ENCODE data around the gene TXNL4A.

The TXNL4A gene

GRCh38 chr18:79963658-79964329 lies 24.6 kb downstream of the TXNL4A start:
- DNase-seq = no peak

GRCh38 chr18:79962835-79963657 lies 25.3 kb downstream of the TXNL4A start:
- no peak for DNase-seq

- DNase-seq = no peak
Measured at GRCh38 chr18:79962311-79962710, 26.1 kb downstream of the TXNL4A start.

GRCh38 chr18:79961527-79962291 lies 26.7 kb downstream of the TXNL4A start:
- no peak for DNase-seq

- DNase-seq = no peak
Measured at GRCh38 chr18:79960921-79961526, 27.3 kb downstream of the TXNL4A start.

GRCh38 chr18:79960161-79960801 lies 28.1 kb downstream of the TXNL4A start:
- DNase-seq = peak; percentile 58

GRCh38 chr18:79958981-79959380 lies 29.4 kb downstream of the TXNL4A start:
- DNase-seq = no peak

- no peak for DNase-seq
Measured at GRCh38 chr18:79956276-79956675, 32.1 kb downstream of the TXNL4A start.

- no peak for DNase-seq
Measured at GRCh38 chr18:79955302-79956075, 32.9 kb downstream of the TXNL4A start.

GRCh38 chr18:79954791-79955190 lies 33.6 kb downstream of the TXNL4A start:
- DNase-seq = no peak

- DNase-seq = peak; percentile 61
Measured at GRCh38 chr18:79953971-79954651, 34.3 kb downstream of the TXNL4A start.

GRCh38 chr18:79952996-79953559 lies 35.3 kb downstream of the TXNL4A start:
- DNase-seq = no peak

- DNase-seq = no peak
Measured at GRCh38 chr18:79952456-79952995, 35.8 kb downstream of the TXNL4A start.

- DNase-seq = peak; percentile 40
Measured at GRCh38 chr18:79951545-79952455, 36.6 kb downstream of the TXNL4A start, which contains the start of gene SLC66A2. SLC66A2 (minus strand) TSS chr18:79951653; CDS start chr18:79950926, 727 bp downstream.

- DNase-seq = no peak
Measured at GRCh38 chr18:79950515-79951341, 37.6 kb downstream of the TXNL4A start.

- no peak for DNase-seq
Measured at GRCh38 chr18:79949697-79950487, 38.5 kb downstream of the TXNL4A start.

GRCh38 chr18:79948719-79949411 lies 39.5 kb downstream of the TXNL4A start:
- DNase-seq = no peak

Measured in NCI-H526 treated with DMSO at 0.1 percent for 48 hours (cell line).